Kasumi-1 (cell line): ENCODE results near the gene ABHD14A.
"Not testable (repeated sequence)": the region's sequence is repeated elsewhere in the genome, so short reads cannot be mapped to it uniquely, and the experiment has no call there.

Source experiments
- DNase-seq, 2 experiments: peaks; one replicate each; lab custom pipeline; 2025; lab: John Stamatoyannopoulos, UW

ABHD14A gene

DNA sequence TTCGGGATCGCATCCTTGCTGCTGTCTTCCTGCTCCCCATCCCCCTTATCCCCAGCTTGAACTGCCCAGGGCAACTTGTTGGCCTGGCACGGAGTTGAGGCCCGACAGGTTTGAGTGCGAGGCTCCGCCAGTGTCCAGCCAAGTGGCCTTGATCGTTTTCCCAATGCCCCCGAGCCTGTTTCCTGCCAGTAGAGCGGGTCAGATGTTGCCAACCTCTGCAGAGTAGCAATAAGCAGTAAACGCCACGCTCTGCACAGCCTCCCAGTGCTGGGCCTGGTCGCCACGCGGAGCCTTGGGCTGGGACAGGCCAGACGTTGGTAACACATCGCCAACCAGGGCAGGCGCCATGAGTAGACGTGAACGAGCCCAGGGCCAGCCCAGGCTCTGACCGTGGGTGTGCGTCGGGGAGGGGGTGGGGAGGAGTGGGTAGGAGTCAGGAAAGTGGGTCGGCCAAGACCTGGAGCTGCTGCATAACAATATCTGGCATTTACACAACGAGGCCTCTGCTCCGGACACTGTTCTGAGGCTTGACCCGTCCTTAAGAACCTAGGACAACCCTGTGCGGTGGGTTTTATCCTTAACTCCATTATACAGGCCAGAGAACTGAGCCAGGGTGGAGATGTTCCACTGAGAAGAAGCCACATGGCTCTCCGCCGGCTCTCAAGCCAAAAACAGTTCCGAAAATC, 444 bp upstream of the ABHD14A start:
- no peak for DNase-seq

DNA sequence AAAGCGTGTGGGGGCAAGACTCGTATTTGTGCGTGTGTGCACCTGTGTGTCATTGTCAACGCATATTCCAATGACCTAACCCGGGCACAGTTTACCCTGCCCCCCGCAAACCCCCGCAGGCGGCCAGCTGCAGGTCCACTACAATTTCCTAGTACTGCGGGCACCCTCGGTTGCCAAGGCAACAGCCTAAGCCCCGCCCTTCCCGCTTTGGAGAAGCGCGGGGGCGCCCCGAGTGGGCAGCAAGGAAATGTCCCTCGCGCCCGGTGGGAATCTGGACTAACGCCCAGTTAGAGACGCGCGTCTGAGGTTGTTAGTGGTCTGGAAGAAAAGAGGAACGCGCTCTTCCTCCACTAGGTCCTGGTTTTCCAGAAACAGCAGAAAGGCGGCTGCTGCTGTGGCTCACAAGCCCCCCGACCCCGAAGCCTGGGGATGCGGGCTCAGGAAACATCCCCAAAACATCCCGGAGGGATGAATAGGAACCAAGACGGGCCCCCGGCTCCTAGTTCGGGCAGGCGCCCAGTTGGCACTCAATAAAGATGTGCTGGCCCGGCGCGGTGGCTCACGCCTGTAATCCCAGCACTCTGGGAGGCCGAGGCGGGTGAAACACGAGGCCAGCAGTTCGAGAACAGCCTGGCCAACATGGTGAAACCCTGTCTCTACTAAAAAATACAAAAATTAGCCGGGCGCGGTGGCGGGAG, 1.1 kb downstream of the ABHD14A start:
- no peak for DNase-seq

DNA sequence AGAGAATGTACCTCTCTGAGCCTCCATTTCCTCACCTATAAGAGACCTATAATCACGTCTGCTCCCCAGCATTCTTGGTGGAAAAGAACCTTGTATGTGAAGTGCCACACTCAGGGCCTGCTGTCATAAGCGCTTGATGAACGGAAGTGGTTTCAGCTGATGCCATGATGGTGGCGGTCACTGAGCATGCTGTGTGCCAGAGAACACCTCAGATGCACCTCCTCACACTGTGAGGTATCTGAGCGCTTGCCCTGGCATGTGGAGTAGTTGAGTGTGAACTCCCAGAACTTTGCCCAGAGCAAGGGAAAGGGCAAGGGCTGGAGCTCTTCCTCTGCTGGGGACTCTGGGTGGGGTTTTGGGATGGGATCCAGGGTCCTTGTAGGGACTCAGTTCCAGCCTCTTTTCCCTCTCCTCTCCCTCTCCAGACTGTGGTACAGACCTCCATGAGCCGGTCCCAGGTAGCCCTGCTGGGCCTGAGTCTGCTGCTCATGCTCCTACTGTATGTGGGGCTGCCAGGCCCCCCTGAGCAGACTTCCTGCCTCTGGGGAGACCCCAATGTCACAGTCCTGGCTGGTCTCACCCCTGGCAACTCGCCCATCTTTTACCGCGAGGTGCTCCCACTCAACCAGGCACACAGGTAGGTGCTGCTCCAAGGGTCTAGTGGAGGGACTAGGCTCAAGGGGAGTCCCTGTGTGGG, 2.7 kb downstream of the ABHD14A start:
- no peak for DNase-seq

DNA sequence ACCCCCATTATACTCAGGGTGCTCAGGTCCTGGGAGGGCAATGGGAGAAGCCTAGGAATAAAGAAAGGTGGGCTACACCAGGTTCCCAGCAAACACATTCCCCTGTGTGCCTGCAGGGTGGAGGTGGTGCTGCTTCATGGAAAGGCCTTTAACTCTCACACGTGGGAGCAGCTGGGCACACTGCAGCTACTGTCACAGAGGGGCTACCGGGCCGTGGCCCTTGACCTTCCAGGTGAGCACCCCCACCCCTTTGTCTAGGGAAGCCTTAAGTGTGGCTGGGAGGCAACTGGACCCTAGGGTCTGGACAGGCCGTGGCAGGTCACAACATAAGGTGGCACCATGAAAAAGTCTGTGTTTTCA, 3.3 kb downstream of the ABHD14A start:
- no peak for DNase-seq

DNA sequence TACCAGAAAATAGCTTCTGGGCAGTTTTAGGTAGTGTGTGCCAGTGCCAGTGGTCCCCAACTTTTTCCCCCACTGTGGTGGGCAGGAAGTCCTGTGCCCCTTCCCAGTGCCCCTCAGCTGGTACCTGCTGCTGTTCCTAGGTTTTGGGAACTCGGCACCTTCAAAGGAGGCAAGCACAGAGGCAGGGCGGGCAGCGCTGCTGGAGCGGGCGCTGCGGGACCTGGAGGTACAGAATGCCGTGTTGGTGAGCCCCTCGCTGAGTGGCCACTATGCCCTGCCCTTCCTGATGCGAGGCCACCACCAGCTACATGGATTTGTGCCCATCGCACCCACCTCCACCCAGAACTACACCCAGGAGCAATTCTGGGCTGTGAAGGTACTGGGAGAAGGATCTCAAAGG, 5.4 kb downstream of the ABHD14A start:
- DNase-seq, result no peak

DNA sequence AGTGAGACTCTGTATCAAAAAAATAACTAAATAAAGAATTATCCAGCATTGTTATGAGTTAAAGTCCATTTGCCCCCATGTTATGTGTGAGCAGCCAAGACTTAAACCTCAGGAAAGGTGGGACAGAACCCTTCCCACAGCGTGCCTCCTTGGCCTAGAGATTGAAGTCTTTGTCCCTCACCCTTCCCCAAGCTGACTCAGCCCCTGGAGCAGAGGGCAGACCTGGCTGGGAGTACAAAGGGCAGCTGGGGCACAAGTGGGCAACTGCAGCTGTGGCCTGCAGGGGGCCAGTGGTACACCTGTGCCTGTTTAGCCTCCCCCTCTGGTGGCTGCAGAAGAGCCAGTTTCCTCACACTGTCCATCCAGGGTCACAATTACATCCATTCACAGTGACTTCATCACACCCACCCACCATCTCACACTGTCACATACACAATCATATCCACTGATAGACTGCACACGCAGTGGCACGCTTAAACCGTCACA, 7.5 kb downstream of the ABHD14A start:
- DNase-seq, result peak; percentile 56 to 67

DNA sequence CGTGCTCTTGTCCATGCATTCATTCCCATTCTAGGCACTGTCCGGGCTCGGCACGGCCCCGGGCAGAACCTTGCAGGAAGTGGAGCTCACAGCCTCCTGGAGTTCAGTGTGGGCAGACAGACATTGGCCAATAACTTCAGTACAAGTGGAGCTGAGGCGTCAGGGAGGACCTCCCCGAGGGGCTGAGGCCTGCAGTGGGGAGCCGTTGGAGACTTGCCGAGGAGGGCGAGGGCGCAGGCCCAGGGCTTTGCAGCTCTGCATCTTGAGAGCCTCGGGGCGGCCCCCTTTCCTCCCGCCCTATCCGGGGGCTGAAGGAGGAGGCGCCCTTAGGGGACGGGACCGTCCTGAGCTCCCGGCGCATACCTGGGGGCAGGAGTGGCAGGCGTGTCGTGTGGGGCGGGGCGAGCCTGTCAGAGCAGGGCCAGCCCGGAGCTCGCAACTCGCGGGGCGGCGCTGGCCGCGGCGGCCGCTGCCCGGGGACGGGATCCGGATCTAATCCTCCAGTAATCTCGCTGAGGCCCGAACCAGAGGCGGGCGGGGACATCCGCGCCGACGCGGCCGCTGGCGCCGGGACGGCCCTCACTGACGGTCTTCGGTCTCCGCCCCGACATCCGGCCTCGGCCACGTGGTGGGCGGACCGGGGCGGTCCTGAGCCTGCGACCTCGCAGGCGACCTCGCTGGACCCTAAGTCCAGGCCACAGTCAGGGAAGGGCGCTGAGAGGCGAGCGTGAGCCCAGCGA, 8.1 kb downstream of the ABHD14A start, which contains the start of gene ACY1:
Gene ACY1 (plus strand): TSS at position 698 of the 740 bp plus-strand sequence. CDS start 530 bp downstream, outside the sequence.
- DNase-seq, result peak; percentile 76 to 83

DNA sequence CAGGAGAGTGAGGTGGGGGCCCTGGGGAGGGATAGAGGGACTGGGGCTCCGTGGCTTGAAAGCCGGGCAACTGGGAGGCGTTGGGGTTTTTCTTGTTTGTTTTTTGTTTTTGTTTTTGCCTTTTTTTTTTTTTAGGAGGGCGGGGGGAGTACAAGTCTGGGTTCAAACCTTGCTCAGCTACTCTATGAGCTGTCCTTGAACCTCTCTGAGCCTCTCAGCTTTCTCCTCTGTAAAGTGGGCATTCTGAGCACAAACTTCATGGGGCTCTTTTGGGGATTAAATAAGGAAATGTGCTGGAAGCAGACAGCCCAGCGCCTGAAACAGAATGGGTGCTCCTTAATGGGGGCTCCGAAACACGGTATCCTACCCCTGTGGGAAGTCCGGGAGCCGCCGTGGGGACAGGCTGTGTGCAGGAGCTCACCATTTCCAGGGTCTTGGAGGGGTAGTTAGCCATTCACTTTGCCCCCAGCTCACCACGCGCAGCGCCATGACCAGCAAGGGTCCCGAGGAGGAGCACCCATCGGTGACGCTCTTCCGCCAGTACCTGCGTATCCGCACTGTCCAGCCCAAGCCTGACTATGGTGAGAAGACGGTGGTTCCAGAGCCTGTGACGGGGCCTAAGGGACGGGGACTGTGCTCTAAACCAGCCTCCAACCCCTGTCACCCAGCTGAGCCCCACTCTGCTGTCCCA, 8.9 kb downstream of the ABHD14A start:
- DNase-seq, result no peak

DNA sequence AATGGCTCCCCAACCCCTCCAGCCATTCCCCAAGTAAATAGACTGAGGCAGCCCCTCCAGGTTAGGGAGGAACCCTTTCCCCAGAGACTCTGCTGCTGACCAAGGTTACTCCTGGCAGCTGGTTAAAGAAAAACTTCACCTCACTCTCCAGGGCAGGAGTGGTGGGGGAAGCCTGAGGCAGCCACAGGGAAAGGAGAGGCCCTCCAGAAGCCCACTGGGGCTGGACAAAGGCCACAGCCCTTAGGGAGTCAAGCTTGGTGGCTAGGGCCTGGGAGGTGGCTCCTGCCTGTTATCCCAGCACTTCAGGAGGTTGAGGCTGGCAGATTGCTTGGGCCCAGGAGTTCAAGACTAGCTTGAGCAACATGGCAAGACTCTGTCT, 9.4 kb downstream of the ABHD14A start:
- DNase-seq, result no peak

DNA sequence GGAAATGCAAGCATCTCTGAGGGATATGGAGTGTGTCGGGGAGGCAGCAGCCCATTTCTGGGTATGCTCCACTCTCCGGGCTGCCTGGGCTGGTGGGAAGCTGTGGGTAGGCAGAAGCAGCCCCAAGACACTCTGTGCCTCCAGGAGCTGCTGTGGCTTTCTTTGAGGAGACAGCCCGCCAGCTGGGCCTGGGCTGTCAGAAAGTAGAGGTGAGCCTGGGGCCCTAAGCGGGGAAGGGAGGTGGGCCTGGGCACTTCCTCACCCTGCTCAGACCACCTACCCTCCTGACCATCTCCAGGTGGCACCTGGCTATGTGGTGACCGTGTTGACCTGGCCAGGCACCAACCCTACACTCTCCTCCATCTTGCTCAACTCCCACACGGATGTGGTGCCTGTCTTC, 10.2 kb downstream of the ABHD14A start:
- DNase-seq, result no peak

DNA sequence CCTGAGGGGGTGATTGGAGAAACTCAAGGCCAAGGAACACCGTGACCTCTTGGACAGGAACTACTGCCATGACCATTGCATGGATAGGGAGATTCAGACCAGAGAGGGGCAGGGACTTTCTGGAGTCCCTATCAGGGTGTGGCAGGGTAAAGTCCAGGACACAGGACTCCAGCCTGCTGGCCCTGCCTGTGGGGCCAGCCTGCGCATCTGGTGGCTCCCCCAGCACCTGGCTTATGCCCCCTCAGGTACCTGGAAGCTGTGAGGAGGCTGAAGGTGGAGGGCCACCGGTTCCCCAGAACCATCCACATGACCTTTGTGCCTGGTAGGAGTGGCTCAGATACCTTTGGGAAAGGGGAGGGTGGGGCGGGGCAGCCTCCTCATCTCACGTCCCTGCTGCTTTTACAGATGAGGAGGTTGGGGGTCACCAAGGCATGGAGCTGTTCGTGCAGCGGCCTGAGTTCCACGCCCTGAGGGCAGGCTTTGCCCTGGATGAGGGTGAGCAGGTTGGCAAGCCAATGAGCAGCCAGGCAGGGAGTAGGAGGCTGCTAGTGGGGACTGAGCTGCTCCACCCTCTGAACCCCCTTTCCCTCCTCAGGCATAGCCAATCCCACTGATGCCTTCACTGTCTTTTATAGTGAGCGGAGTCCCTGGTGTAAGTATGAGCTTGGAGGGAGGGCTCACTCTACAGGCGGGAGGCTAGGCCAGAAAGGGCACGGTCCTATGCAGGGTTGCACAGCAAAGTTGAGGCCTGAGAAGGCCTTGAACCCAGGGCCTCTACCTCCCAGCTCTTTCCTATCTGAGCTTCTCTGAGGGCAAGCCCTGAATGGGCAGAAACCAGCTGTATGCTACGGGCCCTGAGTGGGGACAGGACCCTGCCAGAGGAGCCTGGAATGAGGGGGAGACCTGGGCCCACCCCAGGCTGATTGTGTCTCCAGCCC, 11.4 kb downstream of the ABHD14A start:
- DNase-seq, result no peak

DNA sequence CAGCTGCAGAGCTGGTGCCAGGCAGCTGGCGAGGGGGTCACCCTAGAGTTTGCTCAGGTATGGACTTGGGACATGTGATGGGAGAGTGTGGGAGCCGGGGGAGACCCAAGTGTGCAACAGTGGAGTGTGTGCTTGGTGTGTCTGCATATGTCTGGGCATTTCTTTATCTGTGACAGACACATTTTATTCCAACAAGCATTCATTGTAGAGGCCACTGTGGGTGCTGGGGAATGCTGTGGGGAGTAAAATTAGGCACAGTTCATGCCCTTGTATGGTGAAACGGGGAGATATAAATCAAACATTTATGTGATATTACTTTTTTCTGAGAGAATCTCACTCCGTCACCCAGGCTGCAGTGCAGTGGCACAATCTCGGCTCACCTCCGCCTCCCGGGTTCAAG, 12.7 kb downstream of the ABHD14A start:
- no peak for DNase-seq

DNA sequence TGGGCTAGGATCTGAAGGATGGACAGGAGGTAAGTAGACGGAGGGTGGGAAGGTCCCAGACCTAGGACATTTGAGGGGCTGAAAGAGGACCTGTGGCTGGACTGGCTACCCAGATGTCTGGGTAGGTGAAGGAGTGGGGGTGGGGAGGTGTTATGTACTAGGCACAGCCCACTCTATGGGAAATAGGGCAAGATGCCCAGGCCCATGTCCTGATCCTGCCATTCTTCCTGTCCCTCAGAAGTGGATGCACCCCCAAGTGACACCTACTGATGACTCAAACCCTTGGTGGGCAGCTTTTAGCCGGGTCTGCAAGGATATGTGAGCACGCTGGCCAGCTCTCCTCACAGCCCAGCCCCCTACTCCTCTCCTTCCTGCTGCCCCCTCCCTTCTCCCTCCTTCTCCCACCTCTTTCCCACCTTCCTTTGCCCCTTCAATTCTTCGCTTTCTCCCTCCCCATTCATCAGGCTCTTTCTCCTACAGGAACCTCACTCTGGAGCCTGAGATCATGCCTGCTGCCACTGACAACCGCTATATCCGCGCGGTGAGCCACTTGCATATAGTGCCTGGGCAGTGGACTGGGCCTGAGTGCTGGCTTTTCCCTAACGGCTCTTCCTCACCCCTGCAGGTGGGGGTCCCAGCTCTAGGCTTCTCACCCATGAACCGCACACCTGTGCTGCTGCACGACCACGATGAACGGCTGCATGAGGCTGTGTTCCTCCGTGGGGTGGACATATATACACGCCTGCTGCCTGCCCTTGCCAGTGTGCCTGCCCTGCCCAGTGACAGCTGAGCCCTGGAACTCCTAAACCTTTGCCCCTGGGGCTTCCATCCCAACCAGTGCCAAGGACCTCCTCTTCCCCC, 13.7 kb downstream of the ABHD14A start:
- no peak for DNase-seq

DNA sequence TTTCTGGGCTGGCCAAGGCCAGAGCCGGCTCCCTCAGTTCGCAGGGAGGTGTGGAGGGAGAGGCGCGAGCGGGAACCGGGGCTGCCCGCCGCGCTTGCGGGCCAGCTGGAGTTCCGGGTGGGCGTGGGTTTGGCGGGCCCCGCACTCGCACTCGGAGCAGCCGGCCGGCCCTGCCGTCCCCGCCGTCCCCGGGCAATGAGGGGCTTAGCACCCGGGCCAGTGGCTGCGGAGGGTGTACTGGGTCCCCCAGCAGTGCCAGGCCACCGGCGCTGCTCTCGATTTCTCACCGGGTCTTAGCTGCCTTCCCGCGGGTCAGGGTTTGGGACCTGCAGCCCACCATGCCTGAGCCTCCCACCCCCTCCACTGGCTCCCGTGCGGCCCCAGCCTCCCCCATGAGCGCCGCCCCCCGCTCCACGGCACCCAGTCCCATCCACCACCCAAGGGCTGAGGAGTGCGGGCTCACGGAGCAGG, 15.7 kb downstream of the ABHD14A start:
- not testable (repeated sequence) for DNase-seq

DNA sequence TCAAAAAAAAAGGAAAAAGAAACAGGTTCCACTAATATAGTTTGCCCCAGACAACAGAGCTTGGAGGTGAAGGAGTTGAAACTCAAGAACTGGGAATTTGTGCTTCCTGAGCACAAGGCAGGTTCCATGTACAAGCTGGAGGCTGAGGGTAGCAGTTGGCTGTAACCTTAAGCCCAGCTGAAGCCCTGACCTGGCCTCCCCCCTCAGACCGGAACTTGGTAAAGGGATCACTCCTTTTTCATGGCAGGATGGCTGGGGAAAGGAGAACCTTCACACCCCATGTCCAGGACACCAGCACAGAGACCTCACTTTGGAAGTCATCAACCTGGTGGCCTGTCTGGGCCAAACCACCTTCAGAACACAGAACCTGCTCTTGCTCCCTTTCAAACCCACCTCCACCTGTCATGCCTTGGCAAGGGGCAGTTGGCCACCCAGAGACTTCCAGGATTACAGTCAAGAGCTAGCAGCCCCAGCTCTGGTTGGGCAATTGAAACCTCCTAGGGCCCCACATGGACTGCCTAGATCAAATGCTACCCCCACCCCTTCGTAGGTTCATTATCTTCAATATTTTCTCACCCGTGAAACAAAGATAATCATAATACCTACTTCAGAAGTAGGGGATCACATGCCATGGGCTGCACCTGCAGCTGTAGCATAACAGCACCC, 17.3 kb downstream of the ABHD14A start:
- DNase-seq, result no peak

DNA sequence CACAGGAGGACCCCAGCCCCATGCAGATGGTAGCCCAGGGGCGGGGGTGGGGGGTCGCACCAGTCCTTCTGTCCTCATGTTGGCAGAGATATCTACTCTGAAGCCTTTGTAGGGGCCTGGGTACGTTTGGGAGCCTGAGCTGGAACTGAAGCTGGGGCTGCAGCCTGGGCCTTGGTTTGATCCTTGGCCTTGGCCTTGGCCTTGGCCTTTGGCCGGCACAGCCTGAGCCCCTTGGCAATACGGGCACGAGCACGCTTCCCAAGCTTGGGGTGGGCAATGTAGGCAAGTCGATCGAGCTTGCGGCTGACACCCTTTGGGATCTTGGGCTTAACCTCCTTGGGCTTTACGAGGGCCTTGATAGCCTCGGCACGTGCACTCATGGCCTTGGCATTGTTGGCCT, 18.8 kb downstream of the ABHD14A start:
- not testable (repeated sequence) for DNase-seq

DNA sequence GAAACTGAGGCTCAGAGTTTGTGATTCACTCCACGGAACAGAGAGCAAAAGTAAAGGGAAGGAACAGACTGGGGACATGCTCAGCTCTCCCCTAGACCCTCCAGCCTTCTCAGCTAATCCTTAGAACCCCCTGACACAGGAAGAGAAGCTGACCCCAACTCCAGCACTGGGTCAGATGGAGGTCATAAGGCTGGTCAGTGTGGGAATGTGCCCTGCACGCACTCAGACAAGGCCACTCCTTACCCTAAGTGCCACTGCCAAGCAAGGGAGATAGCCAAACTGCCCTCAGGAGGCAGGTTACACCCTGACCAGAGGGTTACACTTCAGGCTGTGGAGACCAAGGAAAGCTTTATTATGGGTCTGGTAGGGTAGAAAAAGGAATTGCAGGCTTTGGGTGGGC, 19.7 kb downstream of the ABHD14A start:
- no peak for DNase-seq

DNA sequence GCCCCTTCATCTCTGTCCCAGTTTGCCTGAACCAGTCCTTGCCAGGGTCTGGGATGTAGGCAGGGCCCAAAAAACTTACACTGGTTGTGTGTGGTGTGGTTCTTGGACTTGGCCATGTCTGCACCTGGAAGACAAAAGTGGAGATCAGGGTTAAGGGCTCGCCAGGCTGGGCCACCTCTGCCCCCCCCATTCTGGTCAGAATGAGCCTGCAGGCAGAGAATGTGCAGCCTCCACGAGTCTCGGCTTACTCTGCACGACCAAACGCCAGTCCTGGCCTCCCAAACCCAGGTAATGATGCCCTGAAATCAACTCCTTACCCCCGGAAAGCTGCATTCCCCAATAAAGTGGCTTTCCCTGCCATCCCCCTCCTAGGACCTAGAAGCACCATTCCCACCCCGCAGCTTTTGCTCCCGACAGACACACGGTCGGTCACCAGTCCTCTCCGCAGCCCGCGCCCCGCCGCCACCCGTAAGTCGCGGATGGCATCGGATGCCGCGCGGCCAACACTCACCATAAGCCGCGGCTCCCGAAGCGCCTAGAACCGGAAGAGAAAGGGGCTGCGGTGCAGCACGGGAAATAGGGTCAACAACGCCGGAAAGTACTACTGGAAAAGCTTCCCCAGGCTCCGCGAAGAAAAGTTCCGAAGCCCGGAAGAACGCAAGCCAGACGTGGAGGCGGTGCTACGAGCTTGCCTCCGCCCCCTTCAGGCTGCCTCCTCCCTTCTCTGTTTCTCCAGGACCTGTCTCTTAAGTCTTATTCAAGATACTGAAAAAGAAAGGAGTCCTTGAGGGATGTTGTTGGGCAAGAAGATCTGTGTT, 20.7 kb downstream of the ABHD14A start, which contains the start of gene RPL29:
Gene RPL29 (minus strand): TSS at position 550 of the 818 bp plus-strand sequence. CDS start 434 bp downstream, at position 116.
- peak; percentile 98 for DNase-seq
